Loucy (cell line): ENCODE data around the gene DENND4B.

ENCODE experiments used
- CTCF ChIP-seq: fragments of 200-600 bp; sonication (generic); conservative IDR thresholded peaks from 2 replicates; pipeline ENCODE4 v1.5.1; 2014; ENCODE audit warnings: mild to moderate bottlenecking, antibody characterized with exemption, low read length
- EZH2phosphoT487 ChIP-seq: fragments of 200-600 bp; IDR thresholded peaks from 2 replicates; pipeline ENCODE4 v1.6.1; 2018; ENCODE audit warnings: antibody characterized with exemption, mild to moderate bottlenecking, moderate library complexity, borderline replicate concordance

GRCh38 chr1:153970346-153970745 lies 23.8 kb upstream of the DENND4B start:
- TF ChIP-seq CTCF (no peak), EZH2phosphoT487 (no peak)
